GM23338 (cell line): ENCODE measurements around the gene LDLRAD3. TPM values are rescaled to one million over a fixed set of nuclear protein-coding genes. Genes with fewer than 3 reads are reported as not detected.

Experiments
- ATAC-seq: fragments of 200-7000 bp; cut with Tn5 transposase; 3 replicates; pipeline ENCODE4 v1.9.1; 2020
- DNase-seq: peaks from one replicate; pipeline ENCODE4 v3.0.0-alpha.2; 2015; ENCODE audit warnings: low spot score
- H2AFZ ChIP-seq: fragments of 200-600 bp; sonication (generic); 2 replicates; pipeline ENCODE4 v1.8.0; 2016; ENCODE audit warnings: antibody characterized with exemption, mild to moderate bottlenecking, moderate library complexity
- H3F3A ChIP-seq: fragments of 200-600 bp; sonication (generic); replicated peaks from 2 replicates; pipeline ENCODE4 v1.8.0; 2017; ENCODE audit warnings: antibody characterized with exemption, mixed run types, low read depth
- H3K27ac ChIP-seq: fragments of 200-600 bp; sonication (generic); 2 replicates; pipeline ENCODE4 v1.6.1; 2016; ENCODE audit warnings: low read depth
- H3K27me3 ChIP-seq: fragments of 200-600 bp; sonication (generic); 2 replicates; pipeline ENCODE4 v1.8.0; 2016; ENCODE audit warnings: mild to moderate bottlenecking, mixed run types, moderate library complexity; ENCODE audit not compliant: insufficient read depth
- H3K36me3 ChIP-seq: fragments of 200-600 bp; sonication (generic); 2 replicates; pipeline ENCODE4 v1.8.0; 2016; ENCODE audit warnings: mild to moderate bottlenecking; ENCODE audit not compliant: insufficient read depth
- H3K4me1 ChIP-seq: fragments of 200-600 bp; sonication (generic); 2 replicates; pipeline ENCODE4 v1.8.0; 2016; ENCODE audit warnings: mild to moderate bottlenecking, moderate library complexity; ENCODE audit not compliant: insufficient read depth
- H3K4me2 ChIP-seq: fragments of 200-600 bp; sonication (generic); 2 replicates; pipeline ENCODE4 v1.7.1; 2017; ENCODE audit warnings: mixed run types
- H3K4me3 ChIP-seq: fragments of 200-600 bp; sonication (generic); 2 replicates; pipeline ENCODE4 v1.6.1; 2016; ENCODE audit warnings: mixed run types
- H3K79me2 ChIP-seq: fragments of 200-600 bp; sonication (generic); replicated peaks from 2 replicates; pipeline ENCODE4 v1.8.0; 2017; ENCODE audit warnings: mild to moderate bottlenecking; ENCODE audit not compliant: insufficient read depth
- H3K9me2 ChIP-seq: fragments of 200-600 bp; sonication (generic); 2 replicates; pipeline ENCODE4 v1.8.0; 2017; ENCODE audit not compliant: insufficient read depth
- H4K20me1 ChIP-seq: fragments of 200-600 bp; sonication (generic); replicated peaks from 2 replicates; pipeline ENCODE4 v1.8.0; 2017; ENCODE audit warnings: mild to moderate bottlenecking; ENCODE audit not compliant: insufficient read depth
- H3K27ac Mint-ChIP-seq: 2 replicates; pipeline ENCODE4 v1.8.0; 2020; ENCODE audit warnings: inconsistent platforms, mild to moderate bottlenecking, moderate library complexity, mixed read lengths
- H3K27me3 Mint-ChIP-seq: 3 replicates; pipeline ENCODE4 v1.8.0; 2022; ENCODE audit warnings: low read depth, mild to moderate bottlenecking, moderate library complexity, mixed read lengths, inconsistent platforms; ENCODE audit not compliant: insufficient read depth, poor library complexity
- H3K36me3 Mint-ChIP-seq: 3 replicates; pipeline ENCODE4 v1.8.0; 2021; ENCODE audit warnings: low read depth, mild to moderate bottlenecking, inconsistent platforms, moderate library complexity, mixed read lengths
- H3K4me1 Mint-ChIP-seq: 3 replicates; pipeline ENCODE4 v1.8.0; 2020; ENCODE audit warnings: mild to moderate bottlenecking, inconsistent platforms, mixed read lengths
- H3K4me3 Mint-ChIP-seq: 3 replicates; pipeline ENCODE4 v1.8.0; 2021; ENCODE audit warnings: moderate library complexity, mild to moderate bottlenecking, inconsistent platforms, mixed read lengths
- H3K9me3 Mint-ChIP-seq: 3 replicates; pipeline ENCODE4 v1.8.0; 2020; ENCODE audit warnings: moderate library complexity, mild to moderate bottlenecking, inconsistent platforms, mixed read lengths
- CREB1 ChIP-seq: fragments of 250-450 bp; sonication (Bioruptor Pico); IDR thresholded peaks from 2 replicates; pipeline ENCODE4 v1.5.0; 2020; ENCODE audit warnings: low read depth, mild to moderate bottlenecking, moderate library complexity
- EZH2 ChIP-seq: fragments of 200-600 bp; sonication (generic); IDR thresholded peaks from one replicate; pipeline ENCODE4 v1.8.0; 2017; ENCODE audit warnings: antibody characterized with exemption, mild to moderate bottlenecking, low read depth; ENCODE audit not compliant: unreplicated experiment
- EZH2phosphoT487 ChIP-seq: fragments of 200-600 bp; sonication (generic); IDR thresholded peaks from one replicate; pipeline ENCODE4 v1.8.1; 2018; ENCODE audit warnings: antibody characterized with exemption; ENCODE audit not compliant: unreplicated experiment
- JUNB ChIP-seq: IDR thresholded peaks from one replicate; pipeline ENCODE4 v1.6.1; 2016; ENCODE audit warnings: antibody characterized with exemption; ENCODE audit not compliant: unreplicated experiment
- NANOG ChIP-seq: IDR thresholded peaks from 2 replicates; pipeline ENCODE4 v1.6.1; 2016; ENCODE audit warnings: antibody characterized with exemption, borderline replicate concordance
- STAT1 ChIP-seq: IDR thresholded peaks from one replicate; pipeline ENCODE4 v1.6.1; 2016; ENCODE audit warnings: antibody characterized with exemption; ENCODE audit not compliant: unreplicated experiment
- ZNF114 ChIP-seq: fragments of 250-450 bp; sonication (Bioruptor Pico); IDR thresholded peaks from 2 replicates; pipeline ENCODE4 v1.5.0; 2020; ENCODE audit warnings: mild to moderate bottlenecking, moderate library complexity
- ZNF331 ChIP-seq: fragments of 250-450 bp; sonication (Bioruptor Pico); IDR thresholded peaks from 2 replicates; pipeline ENCODE4 v1.5.0; 2020; ENCODE audit warnings: low read depth, mild to moderate bottlenecking, moderate library complexity
- polyA plus RNA-seq: library from polyadenylated mRNA; unstranded; fragments of >200 nt; fragmentation: Nextera tagmentation; extraction: Ambion mirVana; gene quantifications from 2 replicates; pipeline ENCODE4 v1.2.1, GENCODE V29; 2016
- total RNA-seq: library from RNA; depleted of rRNA; stranded (reverse); fragments of >200 nt; shearing (Covaris generic); gene quantifications from 2 replicates; pipeline ENCODE4 v1.2.3, GENCODE V29; 2014
- TF ChIP-seq, protein P1 (sequence below): IDR thresholded peaks from 2 replicates; pipeline ENCODE4 v1.6.1; 2016; ENCODE audit warnings: antibody characterized with exemption
- TF ChIP-seq, protein P2 (sequence below): IDR thresholded peaks from one replicate; pipeline ENCODE4 v1.6.1; 2018; ENCODE audit warnings: antibody characterized with exemption; ENCODE audit not compliant: unreplicated experiment
- TF ChIP-seq, protein P3 (sequence below), 2 experiments: fragments of 200-600 bp in 1 of 2; sonication (generic) in 1 of 2; conservative IDR thresholded peaks; 2 replicates each; pipeline versions ENCODE4 v1.5.1 to v1.6.1; 2016 to 2017; ENCODE audit warnings: antibody characterized with exemption in 2 of 2, low read depth in 2 of 2, mild to moderate bottlenecking in 2 of 2, moderate library complexity in 1 of 2

The LDLRAD3 gene
- total and polyA plus RNA-seq, 2 experiments from 2014 or later = 8.5 to 19.4 TPM

DNA sequence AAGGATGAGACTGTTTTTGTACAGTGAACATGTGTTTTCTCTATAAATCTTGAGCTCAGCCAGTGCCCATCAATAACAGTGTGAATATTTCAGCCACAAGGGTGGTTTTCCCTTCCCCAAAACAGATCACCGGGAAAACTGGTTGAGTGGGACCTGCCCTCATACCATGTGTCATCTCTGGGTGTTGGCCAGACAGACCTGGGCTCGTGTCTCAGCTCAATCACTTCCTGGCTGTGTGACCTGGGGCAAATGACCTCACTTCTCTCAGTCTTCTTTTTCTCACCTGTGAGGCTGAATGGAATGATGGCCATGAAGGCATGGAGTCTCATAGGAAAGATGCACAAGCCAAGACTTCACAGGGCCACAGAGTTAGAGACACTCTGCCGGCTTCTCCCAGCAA, 270.6 kb downstream of the LDLRAD3 start:
- Histone ChIP-seq H4K20me1 (no peaks in the 10 kb centered on the region), H3K4me2 (no peak overlapping the region), H3K36me3 (no peaks in the 10 kb centered on the region; the same call in 1 of the 2 replicates), H3K9me2 (no peaks in the 10 kb centered on the region), H3K79me2 (no peaks in the 10 kb centered on the region), H3K27ac (no peak overlapping the region), H3K4me3 (no peak overlapping the region), H3F3A (no peaks in the 10 kb centered on the region), H3K27me3 (no peaks in the 10 kb centered on the region), H3K4me1 (peaks cover 4% of the 10 kb centered on the region; the same call in 1 of the 2 replicates), H2AFZ (no peak overlapping the region)
- no peak for DNase-seq
- Mint-ChIP-seq H3K4me1 (peaks cover 19% of the 10 kb centered on the region), H3K27ac (no peak overlapping the region), H3K36me3 (peaks cover 2% of the 10 kb centered on the region; the same call in 2 of the 3 replicates), H3K4me3 (no peak overlapping the region), H3K9me3 (peaks cover 3% of the 10 kb centered on the region; the same call in 1 of the 3 replicates), H3K27me3 (peaks cover 2% of the 10 kb centered on the region)
- no peak for TF ChIP-seq STAT1
- TF ChIP-seq NANOG = no peak
- TF ChIP-seq CREB1 (CRISPR knock-in tag) = no peak
- no peak for TF ChIP-seq EZH2phosphoT487
- no peak for TF ChIP-seq ZNF331 (CRISPR knock-in tag)
- TF ChIP-seq EZH2 = no peak
- TF ChIP-seq, protein P1, sequence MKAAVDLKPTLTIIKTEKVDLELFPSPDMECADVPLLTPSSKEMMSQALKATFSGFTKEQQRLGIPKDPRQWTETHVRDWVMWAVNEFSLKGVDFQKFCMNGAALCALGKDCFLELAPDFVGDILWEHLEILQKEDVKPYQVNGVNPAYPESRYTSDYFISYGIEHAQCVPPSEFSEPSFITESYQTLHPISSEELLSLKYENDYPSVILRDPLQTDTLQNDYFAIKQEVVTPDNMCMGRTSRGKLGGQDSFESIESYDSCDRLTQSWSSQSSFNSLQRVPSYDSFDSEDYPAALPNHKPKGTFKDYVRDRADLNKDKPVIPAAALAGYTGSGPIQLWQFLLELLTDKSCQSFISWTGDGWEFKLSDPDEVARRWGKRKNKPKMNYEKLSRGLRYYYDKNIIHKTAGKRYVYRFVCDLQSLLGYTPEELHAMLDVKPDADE = no peak
- TF ChIP-seq, protein P2, sequence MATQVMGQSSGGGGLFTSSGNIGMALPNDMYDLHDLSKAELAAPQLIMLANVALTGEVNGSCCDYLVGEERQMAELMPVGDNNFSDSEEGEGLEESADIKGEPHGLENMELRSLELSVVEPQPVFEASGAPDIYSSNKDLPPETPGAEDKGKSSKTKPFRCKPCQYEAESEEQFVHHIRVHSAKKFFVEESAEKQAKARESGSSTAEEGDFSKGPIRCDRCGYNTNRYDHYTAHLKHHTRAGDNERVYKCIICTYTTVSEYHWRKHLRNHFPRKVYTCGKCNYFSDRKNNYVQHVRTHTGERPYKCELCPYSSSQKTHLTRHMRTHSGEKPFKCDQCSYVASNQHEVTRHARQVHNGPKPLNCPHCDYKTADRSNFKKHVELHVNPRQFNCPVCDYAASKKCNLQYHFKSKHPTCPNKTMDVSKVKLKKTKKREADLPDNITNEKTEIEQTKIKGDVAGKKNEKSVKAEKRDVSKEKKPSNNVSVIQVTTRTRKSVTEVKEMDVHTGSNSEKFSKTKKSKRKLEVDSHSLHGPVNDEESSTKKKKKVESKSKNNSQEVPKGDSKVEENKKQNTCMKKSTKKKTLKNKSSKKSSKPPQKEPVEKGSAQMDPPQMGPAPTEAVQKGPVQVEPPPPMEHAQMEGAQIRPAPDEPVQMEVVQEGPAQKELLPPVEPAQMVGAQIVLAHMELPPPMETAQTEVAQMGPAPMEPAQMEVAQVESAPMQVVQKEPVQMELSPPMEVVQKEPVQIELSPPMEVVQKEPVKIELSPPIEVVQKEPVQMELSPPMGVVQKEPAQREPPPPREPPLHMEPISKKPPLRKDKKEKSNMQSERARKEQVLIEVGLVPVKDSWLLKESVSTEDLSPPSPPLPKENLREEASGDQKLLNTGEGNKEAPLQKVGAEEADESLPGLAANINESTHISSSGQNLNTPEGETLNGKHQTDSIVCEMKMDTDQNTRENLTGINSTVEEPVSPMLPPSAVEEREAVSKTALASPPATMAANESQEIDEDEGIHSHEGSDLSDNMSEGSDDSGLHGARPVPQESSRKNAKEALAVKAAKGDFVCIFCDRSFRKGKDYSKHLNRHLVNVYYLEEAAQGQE = no peak
- no peak for TF ChIP-seq ZNF114
- no peak for TF ChIP-seq JUNB
- TF ChIP-seq, protein P3, sequence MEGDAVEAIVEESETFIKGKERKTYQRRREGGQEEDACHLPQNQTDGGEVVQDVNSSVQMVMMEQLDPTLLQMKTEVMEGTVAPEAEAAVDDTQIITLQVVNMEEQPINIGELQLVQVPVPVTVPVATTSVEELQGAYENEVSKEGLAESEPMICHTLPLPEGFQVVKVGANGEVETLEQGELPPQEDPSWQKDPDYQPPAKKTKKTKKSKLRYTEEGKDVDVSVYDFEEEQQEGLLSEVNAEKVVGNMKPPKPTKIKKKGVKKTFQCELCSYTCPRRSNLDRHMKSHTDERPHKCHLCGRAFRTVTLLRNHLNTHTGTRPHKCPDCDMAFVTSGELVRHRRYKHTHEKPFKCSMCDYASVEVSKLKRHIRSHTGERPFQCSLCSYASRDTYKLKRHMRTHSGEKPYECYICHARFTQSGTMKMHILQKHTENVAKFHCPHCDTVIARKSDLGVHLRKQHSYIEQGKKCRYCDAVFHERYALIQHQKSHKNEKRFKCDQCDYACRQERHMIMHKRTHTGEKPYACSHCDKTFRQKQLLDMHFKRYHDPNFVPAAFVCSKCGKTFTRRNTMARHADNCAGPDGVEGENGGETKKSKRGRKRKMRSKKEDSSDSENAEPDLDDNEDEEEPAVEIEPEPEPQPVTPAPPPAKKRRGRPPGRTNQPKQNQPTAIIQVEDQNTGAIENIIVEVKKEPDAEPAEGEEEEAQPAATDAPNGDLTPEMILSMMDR (conservative IDR thresholded peaks at IDR 0.05; ENCODE audit: low read depth in 2 of 2) = no peak
- ATAC-seq = no peak
